ENCODE data around the gene STUM. TPM values are rescaled to one million over a fixed set of nuclear protein-coding genes. Genes with fewer than 3 reads are reported as not detected.

STUM gene
- total and polyA plus RNA-seq, 2 experiments from 2014 or later: 0.23 to 1.3 TPM

DNA sequence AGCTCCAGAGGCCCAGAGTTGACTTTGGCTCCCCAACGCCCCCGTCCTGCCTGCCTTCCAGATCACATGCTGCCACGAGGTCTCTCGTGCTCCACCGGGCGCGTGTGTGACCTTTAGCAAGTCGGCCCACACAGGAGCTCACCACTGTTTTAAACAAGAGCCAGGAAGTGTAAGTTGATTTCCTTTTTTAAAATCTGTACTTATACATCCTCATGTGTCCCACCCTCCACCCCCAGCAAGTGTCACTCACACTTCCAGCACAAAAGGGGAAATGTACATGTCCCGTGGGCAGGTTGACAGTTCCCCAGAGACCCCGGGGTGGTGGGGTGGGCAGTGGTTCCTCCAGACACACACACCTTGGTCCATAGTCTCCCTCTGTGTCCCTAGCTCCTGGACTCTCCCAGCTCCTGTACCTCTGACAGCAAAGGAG is 84.4 kb downstream of the STUM start (continued):
- TF ChIP-seq, protein P1, sequence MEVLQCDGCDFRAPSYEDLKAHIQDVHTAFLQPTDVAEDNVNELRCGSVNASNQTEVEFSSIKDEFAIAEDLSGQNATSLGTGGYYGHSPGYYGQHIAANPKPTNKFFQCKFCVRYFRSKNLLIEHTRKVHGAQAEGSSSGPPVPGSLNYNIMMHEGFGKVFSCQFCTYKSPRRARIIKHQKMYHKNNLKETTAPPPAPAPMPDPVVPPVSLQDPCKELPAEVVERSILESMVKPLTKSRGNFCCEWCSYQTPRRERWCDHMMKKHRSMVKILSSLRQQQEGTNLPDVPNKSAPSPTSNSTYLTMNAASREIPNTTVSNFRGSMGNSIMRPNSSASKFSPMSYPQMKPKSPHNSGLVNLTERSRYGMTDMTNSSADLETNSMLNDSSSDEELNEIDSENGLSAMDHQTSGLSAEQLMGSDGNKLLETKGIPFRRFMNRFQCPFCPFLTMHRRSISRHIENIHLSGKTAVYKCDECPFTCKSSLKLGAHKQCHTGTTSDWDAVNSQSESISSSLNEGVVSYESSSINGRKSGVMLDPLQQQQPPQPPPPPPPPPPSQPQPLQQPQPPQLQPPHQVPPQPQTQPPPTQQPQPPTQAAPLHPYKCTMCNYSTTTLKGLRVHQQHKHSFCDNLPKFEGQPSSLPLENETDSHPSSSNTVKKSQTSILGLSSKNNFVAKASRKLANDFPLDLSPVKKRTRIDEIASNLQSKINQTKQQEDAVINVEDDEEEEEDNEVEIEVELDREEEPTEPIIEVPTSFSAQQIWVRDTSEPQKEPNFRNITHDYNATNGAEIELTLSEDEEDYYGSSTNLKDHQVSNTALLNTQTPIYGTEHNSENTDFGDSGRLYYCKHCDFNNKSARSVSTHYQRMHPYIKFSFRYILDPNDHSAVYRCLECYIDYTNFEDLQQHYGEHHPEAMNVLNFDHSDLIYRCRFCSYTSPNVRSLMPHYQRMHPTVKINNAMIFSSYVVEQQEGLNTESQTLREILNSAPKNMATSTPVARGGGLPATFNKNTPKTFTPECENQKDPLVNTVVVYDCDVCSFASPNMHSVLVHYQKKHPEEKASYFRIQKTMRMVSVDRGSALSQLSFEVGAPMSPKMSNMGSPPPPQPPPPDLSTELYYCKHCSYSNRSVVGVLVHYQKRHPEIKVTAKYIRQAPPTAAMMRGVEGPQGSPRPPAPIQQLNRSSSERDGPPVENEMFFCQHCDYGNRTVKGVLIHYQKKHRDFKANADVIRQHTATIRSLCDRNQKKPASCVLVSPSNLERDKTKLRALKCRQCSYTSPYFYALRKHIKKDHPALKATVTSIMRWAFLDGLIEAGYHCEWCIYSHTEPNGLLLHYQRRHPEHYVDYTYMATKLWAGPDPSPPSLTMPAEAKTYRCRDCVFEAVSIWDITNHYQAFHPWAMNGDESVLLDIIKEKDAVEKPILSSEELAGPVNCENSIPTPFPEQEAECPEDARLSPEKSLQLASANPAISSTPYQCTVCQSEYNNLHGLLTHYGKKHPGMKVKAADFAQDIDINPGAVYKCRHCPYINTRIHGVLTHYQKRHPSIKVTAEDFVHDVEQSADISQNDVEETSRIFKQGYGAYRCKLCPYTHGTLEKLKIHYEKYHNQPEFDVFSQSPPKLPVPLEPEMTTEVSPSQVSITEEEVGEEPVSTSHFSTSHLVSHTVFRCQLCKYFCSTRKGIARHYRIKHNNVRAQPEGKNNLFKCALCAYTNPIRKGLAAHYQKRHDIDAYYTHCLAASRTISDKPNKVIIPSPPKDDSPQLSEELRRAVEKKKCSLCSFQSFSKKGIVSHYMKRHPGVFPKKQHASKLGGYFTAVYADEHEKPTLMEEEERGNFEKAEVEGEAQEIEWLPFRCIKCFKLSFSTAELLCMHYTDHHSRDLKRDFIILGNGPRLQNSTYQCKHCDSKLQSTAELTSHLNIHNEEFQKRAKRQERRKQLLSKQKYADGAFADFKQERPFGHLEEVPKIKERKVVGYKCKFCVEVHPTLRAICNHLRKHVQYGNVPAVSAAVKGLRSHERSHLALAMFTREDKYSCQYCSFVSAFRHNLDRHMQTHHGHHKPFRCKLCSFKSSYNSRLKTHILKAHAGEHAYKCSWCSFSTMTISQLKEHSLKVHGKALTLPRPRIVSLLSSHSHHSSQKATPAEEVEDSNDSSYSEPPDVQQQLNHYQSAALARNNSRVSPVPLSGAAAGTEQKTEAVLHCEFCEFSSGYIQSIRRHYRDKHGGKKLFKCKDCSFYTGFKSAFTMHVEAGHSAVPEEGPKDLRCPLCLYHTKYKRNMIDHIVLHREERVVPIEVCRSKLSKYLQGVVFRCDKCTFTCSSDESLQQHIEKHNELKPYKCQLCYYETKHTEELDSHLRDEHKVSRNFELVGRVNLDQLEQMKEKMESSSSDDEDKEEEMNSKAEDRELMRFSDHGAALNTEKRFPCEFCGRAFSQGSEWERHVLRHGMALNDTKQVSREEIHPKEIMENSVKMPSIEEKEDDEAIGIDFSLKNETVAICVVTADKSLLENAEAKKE (CRISPR knock-in tag; IDR thresholded peaks at IDR 0.05): no peak
- TF ChIP-seq JUNB (IDR thresholded peaks at IDR 0.05; ENCODE audit: unreplicated experiment) (no peak), ZNF331 (CRISPR knock-in tag; IDR thresholded peaks at IDR 0.05; ENCODE audit: low read depth) (no peak), STAT1 (IDR thresholded peaks at IDR 0.05; ENCODE audit: unreplicated experiment) (no peak)

DNA sequence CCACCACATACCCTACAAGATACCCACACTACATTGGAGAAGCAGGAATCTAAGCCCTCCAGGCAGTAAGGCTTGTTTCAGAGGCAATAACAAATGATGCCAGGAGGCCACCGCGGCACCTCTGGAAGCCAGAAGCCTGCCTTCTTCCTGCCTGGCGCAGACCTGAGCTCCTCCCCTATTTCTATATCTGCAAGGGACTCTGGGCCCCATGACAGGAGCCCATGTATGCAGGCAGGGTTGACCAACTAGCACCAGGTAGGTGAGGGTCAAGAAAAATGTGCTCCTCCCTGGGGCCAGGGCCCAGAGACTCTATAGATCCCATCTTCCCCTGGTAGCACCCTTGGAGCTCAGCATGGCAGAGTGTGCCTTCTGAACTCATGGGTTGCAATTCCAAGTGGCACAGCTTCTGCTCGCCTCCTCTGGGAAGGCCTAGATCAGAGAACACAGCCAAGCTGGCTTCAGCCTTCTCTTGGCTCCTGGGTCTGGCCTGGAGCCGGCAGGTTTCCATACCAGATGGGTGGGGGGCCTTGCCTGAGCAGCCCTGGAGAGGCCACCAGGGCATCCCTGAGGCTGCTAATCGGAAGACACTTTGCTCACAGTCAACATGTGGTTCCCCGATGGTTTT is 85.1 kb downstream of the STUM start:
- no peaks in the 10 kb centered on the region for H3K79me2 ChIP-seq (replicated peaks; ENCODE audit: insufficient read depth)
- peaks cover 23% of the 10 kb centered on the region for H3K4me1 Mint-ChIP-seq
- H3F3A ChIP-seq (replicated peaks; ENCODE audit: low read depth): 0 out of 2 replicates have a peak, but pooled peaks cover 2% of the 10 kb centered on the region
- H2AFZ ChIP-seq: no peak overlapping the region
- no peaks in the 10 kb centered on the region for H3K36me3 Mint-ChIP-seq (ENCODE audit: low read depth)
- no peaks in the 10 kb centered on the region for H3K36me3 ChIP-seq (ENCODE audit: insufficient read depth)
- no peak for DNase-seq (ENCODE audit: low spot score)
- peaks cover 7% of the 10 kb centered on the region for H3K27me3 Mint-ChIP-seq (ENCODE audit: insufficient read depth, low read depth, poor library complexity)
- no peaks in the 10 kb centered on the region for H4K20me1 ChIP-seq (replicated peaks; ENCODE audit: insufficient read depth)
- ATAC-seq: peak; percentile 12
- H3K9me2 ChIP-seq (ENCODE audit: insufficient read depth): no peaks in the 10 kb centered on the region
- no peaks in the 10 kb centered on the region for H3K9me3 Mint-ChIP-seq
- H3K4me3 ChIP-seq: no peak overlapping the region
- H3K4me3 Mint-ChIP-seq: no peak overlapping the region
- TF ChIP-seq NANOG (IDR thresholded peaks at IDR 0.05; ENCODE audit: borderline replicate concordance): no peak
- no peak for TF ChIP-seq ZNF114 (CRISPR knock-in tag; IDR thresholded peaks at IDR 0.05)
- no peak for TF ChIP-seq CREB1 (CRISPR knock-in tag; IDR thresholded peaks at IDR 0.05; ENCODE audit: low read depth)
- no peak for TF ChIP-seq EZH2phosphoT487 (IDR thresholded peaks at IDR 0.05; ENCODE audit: unreplicated experiment)
- no peak overlapping the region for H3K27ac ChIP-seq (ENCODE audit: low read depth)
- no peak overlapping the region for H3K27ac Mint-ChIP-seq
- H3K4me1 ChIP-seq (ENCODE audit: insufficient read depth): peaks cover 4% of the 10 kb centered on the region; the same call in 1 of the 2 replicates
- no peaks in the 10 kb centered on the region for H3K27me3 ChIP-seq (ENCODE audit: insufficient read depth)
- H3K4me2 ChIP-seq: no peak overlapping the region
